UCSD-AML1 (cell line): Measurements from ENCODE around the gene PFAS.
A peak's percentile ranks its signal among the peaks of the same experiment; 100 is the strongest.

ENCODE experiments used
- DNase-seq: peaks from one replicate; lab custom pipeline; 2025; ENCODE audit not compliant: unreplicated experiment; lab: John Stamatoyannopoulos, UW

Gene PFAS

DNA sequence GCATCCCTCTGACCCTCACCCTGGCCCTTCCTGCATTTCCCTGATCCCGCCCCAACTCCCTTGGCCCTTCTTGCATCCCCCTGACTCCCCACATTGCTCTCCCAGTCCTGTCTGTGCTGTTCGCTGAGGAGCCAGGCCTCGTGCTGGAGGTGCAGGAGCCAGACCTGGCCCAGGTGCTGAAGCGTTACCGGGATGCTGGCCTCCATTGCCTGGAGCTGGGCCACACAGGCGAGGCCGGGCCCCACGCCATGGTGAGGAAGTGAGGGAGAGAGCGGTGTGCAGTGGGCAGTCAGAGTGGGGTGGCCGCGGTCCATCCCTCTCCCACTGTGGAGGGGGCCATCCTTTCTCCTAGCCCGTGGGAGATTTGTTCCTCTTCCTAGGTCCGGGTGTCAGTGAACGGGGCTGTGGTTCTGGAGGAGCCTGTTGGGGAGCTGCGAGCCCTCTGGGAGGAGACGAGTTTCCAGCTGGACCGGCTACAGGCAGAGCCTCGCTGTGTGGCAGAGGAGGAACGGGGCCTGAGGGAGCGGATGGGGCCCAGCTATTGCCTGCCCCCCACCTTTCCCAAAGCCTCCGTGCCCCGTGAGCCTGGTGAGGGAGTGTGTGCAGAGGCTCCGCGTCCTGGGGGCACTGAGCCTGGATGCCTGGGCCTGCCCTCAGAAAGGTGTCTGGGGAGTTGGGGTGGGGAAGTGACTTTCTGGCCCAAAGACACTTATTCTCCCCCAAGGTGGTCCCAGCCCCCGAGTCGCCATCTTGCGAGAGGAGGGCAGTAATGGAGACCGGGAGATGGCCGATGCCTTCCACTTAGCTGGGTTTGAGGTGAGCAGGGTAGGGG lies 17.8 kb downstream of the PFAS start:
- no peak for DNase-seq

DNA sequence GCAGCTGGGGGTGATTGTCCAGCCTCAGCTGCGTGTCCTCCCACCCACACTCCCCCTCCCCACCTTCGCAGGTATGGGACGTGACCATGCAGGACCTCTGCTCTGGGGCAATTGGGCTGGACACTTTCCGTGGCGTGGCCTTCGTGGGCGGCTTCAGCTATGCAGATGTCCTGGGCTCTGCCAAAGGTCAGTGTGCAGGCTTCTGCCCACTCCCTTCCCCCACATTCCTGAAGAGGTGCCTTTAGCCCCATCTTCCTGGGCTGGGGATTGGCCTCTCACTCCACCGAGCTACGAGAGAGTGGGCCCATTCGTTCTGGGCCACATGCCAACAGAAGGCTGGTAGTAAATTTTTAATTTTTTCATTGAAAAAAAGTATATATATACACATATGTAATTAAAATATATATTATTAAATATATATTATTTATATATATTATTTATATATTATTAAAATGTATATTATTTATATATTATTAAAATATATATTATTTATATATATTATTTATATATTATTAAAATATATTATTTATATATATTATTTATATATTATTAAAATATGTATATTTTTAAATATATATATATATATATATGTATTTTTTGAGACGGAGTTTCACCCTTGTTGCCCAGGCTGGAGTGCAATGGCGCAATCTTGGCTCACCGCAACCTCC lies 18.5 kb downstream of the PFAS start:
- no peak for DNase-seq

DNA sequence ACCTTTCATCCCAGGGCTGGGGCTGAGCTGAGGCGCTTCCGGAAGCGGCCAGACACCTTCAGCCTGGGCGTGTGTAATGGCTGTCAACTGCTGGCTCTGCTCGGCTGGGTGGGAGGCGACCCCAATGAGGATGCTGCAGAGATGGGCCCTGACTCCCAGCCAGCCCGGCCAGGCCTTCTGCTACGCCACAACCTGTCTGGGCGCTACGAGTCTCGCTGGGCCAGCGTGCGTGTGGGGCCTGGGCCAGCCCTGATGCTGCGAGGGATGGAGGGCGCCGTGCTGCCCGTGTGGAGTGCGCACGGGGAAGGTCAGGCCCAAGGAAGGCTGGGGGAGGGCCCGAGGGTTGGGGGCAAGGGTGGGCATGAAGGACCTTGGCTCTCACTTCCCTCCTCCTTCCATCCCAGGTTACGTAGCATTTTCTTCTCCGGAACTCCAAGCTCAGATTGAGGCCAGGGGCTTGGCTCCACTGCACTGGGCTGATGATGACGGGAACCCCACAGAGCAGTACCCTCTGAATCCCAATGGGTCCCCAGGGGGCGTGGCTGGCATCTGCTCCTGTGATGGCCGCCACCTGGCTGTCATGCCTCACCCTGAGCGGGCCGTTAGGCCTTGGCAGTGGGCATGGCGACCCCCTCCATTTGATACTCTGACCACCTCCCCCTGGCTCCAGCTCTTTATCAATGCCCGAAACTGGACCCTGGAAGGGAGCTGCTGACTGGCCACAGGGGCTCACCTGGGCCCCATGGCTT lies 19.6 kb downstream of the PFAS start:
- no peak for DNase-seq

DNA sequence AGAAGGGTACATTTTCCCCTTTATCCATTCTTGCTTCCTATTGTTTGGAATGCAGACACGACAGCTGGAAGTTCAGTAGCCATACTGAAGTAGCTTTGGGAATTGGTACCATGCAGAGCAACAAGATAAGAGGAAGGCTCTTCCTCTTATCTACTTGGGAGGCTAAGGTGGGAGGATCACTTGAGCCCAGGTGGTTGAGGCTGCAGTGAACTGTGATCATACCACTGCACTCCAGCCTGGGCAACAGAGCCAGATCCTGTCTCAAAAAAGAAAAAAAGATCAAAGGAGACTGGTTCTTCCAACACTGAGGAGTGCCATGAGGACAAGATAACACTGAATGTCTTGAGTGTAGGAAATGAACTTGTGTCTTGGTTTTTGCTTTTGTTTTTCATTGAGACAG lies 23.3 kb downstream of the PFAS start:
- no peak for DNase-seq

DNA sequence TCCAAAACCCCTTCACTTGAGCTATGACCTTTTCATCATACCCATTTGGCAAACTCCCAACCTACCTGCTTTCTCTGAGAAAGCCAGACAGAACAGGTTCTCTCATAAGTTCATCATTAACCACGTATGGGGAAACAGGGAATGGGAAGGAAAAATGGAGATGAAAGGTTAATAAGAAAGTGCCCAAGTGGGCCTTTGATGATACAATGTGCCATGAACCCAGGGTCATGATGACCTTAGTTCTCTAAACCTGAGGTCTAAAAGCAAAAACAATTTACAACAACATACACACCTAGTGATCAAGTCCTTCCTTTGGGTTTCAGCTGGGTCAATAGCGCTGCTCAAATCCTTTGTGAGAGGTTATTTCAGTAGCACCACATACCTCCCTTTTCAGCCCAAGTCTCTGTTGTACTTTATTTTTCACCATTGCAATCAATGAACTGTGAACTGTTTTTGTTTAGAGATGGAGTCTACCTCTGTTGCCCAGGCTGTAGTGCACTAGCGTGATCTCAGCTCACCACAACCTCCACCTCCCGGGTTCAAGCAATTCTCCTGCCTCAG lies 24.9 kb downstream of the PFAS start:
- DNase-seq = no peak

DNA sequence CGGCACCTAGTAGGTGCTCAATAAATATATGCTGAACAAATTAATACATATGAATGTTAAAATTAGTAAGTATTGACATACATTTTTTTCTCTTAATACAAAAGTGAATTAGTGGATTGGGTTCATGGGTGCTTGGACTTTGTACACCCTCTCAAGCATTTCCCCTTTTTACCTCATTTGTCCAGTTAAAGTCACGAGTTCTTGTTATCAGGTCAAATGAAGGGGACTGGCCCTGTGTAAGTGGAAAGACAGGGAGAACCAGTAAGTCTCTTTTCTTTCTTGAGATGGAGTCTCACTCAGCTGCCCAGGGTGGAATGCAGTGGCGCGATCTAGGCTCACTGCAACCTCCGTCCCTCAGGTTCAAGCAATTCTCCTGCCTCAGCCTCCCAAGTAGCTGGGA lies 25.7 kb downstream of the PFAS start:
- DNase-seq = no peak

DNA sequence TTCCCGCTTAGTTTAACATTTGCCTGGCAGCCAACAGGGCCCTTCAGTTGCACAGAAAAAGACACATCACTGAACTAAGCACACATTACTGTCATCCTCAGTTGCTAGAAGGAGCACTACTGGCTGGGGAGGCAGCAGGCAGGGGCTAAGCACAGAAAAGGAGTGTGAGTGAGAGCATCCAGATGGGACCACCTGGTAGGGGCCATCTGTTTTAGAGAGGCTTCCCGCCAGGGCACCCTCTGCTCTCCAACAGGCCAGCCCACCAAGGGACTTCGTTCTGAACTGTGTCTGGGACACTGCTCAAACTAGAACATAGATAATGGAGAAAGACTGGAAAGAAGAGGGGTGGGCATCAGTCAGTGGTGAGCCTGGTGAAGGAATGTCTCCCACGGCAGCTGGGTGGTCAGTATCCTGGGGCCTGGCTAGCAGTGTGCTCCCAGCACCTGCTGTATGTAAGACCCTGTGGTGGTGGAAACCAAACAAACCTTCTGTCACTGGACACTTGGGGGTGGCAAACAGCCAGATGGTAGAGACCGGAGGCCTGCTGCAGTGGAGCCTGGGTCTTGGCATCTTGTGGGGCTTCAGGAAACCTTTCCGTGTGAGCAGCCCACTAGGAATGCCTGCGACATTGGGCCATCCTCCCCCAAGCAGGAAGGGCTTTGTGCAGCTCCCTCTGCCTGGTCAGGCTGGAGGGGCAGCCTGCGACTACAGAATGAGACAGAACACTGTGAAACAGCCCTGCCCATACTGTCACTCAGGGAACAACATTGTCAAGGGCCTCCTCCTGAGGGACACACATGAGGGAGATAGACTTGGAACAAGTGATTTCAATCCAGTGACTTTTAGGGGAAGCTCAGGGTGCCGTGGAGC lies 26.6 kb downstream of the PFAS start:
- no peak for DNase-seq

DNA sequence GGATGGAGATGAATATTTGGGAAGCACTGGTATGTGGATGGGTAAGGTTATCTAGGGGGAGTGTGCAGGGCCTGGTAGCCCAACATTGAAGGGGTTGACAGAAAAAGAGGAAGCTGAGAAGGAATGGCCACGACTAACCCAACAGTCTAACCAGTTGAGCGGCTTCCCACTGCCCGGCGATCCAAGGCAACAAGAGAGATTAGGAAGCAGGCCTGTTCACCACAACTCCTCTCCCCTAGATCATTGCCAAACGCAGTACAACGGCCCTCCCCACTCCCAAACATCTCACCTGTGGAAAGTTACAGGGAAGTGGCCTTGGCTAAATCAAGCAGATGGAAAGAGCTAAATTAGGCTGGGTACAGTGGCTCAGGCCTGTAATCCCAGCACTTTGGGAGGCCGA lies 28.2 kb downstream of the PFAS start:
- DNase-seq = no peak

DNA sequence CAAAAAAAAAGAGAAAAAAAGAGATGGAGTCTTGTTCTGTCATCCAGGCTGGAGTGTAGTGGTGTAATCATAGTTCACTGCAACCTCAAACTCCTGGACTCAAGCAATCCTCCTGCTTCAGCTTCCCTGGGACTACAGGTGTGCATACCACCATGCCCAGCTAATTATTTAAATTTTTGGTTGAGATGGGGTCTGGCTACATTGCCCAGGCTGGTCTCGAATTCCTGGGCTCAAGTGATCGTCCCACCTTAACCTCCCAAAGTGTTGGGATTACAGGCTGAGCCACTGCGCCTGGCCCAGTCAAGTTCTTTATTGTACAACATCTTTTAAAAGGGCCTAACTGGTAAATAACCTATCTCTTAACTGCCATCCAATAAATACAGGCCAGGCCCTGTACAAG lies 33.3 kb downstream of the PFAS start:
- no peak for DNase-seq

DNA sequence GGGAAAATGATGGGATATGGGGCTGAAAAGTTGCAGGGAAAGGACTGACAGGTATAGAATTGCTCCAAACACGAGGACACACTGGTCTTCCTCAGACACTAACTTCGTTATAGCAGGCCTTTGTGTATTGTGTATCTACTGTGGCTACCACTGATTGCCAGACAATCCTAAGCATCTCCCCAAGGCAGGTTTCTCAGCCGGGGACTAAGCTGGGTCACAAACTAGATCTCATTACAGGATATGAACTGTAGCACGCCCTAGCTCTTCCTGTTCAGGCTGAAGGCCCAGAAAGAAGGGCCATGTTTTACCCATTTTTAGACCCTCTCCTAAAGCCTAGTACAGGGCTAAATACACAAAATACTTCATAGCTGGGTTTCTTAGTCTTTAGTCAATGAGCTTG lies 34.3 kb downstream of the PFAS start:
- DNase-seq = no peak

DNA sequence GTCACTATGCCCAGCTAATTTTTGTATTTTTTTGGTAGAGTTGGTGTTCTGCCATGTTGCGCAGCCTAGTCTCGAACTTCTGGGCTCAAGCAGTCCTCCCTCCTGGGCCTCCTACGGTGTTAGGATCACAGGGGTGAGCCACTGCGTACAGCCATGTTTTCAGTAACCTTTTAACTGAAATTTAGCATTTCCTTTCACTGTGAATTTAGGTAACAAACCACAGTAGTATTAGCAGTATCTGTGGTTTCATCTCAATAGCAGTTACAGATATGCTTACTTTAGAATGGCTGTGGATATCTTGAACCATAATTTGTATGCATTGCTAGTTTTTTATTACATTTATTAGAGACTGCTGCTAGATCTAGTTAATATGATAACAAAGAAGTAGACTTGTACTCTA lies 35.0 kb downstream of the PFAS start:
- DNase-seq = no peak

DNA sequence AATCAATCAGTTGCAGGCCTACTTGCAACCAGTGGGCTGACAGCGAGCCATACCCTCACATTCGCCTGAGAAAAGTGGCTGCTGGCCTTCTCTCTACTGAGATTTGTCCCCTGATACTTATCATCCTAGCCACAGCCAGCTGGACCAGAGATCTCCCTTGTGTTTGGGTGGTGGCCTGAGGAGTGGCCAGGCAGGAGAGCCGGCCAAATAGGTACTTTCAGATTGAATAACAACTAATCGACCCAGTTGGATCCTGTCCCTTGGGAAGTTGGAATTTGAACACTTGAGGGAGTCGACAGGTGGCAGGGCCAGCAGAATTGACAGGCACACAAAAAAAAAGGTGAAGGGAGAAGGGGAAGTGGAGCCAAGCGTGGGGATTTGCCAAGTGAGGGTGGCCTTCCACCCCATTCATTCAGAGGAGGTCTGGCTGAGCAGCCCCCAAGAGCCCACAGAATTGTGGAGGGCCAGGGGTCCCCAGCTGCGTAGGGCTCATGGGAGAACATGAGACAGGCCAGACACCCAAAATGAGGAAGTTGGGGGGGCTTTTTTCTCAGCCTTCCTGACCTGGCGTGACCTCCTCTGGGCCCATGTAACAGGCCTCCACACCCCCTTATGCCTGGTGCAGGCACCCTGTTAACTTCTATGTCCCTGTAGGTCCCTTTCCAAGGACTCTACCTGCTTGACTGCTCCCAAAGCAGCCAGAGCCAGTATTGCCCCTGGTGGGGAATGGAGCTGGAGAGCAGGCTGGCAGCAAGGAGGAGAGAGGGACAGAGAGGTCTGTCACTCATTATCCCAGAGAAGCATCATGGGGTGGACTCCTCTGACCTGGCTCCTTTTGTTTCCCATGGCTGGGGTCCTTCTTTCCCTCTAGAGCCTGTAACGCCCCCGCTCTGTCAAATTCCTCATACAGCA lies 36.4 kb downstream of the PFAS start:
- DNase-seq = no peak

DNA sequence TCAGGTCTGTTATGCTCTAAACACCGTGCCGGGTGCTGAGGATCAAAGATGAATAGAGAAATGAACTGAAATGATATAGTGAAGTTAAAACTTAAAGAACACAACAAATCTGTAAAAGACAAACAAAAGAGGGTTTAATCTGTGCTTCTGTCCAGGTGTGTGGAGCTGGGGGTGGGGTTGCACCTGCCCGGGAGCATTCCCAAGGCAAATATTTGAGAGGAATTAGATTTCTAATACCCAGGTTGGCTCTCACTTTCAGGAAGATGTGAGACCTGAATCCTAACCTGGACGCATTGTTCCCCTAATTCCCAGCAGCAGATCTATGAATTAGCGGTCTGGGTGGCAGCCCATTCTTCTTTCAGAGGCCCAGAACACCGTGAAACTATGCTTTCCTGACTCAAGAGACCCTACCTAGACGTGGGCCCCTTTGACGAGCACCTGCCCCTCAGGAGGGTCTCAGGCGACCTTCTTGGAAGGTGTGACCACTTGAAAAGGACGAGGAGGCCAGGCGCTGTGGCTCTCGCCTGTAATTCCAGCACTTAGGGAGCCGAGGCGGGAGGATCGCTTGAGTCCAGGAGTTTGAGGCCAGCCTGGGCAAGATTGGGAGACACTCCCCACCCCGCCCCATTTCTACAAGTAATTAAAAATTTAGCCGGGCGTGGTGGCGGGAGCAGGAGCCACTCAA lies 38.7 kb downstream of the PFAS start:
- DNase-seq = no peak

DNA sequence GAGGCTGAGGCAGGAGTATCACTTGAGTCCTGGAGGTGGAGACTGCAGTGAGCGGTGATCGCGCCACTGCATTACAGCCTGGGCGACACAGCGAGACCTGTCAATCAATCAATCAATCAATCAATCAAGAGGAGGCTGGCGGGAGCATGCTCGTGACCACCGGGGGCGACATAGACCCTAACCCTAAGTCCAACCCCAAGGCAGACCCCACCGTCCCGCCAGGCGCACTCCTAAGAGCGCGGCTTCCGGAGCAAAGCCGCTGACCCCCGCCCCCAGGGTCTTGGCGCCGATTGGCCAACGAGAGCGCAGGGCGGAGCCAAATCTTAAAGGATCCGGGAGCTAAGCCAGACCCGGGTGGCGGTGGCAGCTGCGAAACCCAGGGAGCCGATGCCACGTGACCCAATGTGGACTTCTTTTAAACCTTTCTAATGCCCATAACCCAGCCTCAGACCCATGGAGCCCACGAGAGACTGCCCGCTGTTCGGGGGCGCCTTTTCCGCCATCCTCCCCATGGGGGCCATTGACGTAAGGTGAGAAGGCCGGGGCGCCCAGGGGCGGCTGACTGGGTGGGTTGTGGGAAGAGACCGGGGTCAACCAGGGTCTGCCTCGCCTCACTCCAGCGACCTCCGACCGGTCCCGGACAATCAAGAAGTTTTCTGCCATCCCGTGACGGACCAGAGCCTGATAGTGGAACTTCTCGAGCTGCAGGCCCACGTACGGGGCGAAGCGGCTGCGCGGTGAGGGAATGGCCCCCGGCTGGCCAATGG lies 39.4 kb downstream of the PFAS start, which contains the start of gene RANGRF:
RANGRF (plus strand) TSS at position 335 of the 767 bp plus-strand sequence; CDS start at position 454, 119 bp downstream.
- DNase-seq = peak; percentile 87

DNA sequence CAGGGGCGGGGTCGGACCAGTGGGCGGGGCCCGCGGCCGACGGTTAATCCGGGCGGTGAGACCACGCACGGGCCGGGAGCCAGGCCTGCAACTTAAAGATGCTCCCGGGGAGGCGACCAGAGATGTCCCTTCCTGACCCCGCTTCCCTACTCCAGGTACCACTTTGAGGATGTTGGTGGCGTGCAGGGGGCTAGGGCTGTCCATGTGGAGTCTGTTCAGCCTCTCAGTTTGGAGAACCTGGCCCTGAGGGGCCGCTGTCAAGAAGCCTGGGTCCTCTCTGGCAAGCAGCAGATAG lies 40.0 kb downstream of the PFAS start:
- no peak for DNase-seq

DNA sequence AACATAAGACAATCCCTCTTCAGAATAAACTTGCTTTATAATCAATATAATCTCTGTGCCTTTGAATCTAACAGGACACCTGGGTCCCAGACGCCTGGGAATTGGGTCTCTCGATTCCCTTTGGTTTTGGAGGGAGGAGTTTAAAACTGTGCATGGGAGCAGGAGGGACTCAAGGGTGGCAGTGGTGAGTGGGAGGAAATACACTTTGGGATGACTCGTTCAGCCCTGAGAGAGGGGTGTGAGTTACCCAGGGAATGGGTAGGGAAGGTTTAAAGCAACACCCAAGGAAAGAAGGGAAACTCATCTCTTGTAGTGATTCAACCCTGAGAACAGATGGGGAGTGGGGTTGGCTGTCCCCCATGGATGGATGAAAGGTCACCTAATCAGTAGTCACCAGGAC lies 41.0 kb downstream of the PFAS start:
- DNase-seq = no peak

DNA sequence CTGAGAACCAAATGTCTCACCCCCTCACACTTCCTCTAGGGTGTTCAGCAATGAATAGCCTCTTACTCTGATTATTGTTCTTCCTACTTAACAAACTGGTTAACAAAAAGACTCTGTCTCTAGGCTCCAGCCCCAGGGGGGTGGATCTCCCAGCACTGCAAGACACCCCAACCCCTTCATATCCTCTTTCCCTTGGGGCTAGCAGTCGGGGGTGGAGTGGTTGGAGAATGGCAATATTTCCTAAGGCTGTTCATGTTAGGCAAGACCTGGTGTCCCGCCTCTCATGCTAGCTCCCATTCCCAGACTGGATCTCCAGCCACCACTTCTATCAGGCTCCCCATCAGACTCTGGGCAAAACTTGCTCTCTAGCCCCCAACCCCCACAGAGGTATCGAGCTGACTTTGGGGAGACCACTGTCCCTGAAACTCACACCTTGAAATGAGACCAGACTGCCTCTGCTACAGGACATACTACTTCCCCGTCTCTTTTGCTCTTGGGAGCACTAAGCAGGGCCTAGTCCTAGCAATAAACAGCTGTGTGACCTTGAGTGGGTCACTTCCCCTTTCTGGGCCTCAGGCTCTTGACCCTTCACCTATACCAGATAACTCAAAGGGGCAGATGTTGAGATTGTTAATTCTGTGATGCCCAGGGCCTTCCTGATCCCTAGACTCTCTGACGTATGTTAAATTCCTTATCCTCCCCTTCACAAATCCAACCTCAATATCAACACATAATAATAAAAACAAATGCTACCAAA lies 43.7 kb downstream of the PFAS start:
- no peak for DNase-seq

DNA sequence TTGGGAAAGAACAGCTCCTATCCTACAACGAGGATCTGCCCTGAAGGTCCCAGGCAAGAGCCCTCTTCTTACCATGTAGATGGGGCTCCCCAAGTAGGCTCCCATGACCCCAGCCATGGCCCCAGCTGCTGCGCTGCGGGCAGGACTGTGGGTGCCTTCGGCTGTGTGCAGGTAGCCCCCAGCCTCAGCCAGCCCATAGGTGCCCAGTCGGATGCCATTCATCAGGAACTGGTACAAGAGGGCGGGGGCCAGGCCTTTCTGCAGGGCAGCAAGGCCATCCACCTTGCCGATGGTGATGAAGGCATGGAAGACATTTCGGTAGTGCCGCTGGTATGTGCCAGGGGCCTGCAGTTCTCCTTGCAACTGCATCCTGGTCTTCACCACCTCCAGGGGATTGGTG lies 45.3 kb downstream of the PFAS start:
- no peak for DNase-seq
